ENCODE measurements around the gene AAMP.

The AAMP gene

GRCh38 chr2:218293715-218294429, 23.9 kb upstream of the AAMP start:
- no peak for DNase-seq

GRCh38 chr2:218292048-218293014, 22.4 kb upstream of the AAMP start, which contains the start of gene TMBIM1:
Gene TMBIM1, minus strand, starts transcription at chr2:218292503. Its CDS starts 10,362 bp downstream, at chr2:218282141.
- DNase-seq, result no peak

GRCh38 chr2:218291318-218292047, 21.5 kb upstream of the AAMP start:
- no peak for DNase-seq

GRCh38 chr2:218290316-218291261, 20.7 kb upstream of the AAMP start:
- DNase-seq, result no peak

GRCh38 chr2:218289639-218290315, 19.8 kb upstream of the AAMP start:
- no peak for DNase-seq

- DNase-seq, result no peak
Measured at GRCh38 chr2:218286570-218287459, 16.9 kb upstream of the AAMP start.

GRCh38 chr2:218285604-218286003, 15.7 kb upstream of the AAMP start:
- DNase-seq, result no peak

GRCh38 chr2:218284106-218284811, 14.3 kb upstream of the AAMP start:
- no peak for DNase-seq

GRCh38 chr2:218282173-218282991, 12.4 kb upstream of the AAMP start:
- DNase-seq, result no peak

GRCh38 chr2:218281449-218281848, 11.5 kb upstream of the AAMP start:
- DNase-seq, result no peak

GRCh38 chr2:218280260-218280870, 10.4 kb upstream of the AAMP start:
- no peak for DNase-seq

- no peak for DNase-seq
Measured at GRCh38 chr2:218278531-218279360, 8.8 kb upstream of the AAMP start.

GRCh38 chr2:218277921-218278320, 8.0 kb upstream of the AAMP start:
- no peak for DNase-seq

- DNase-seq, result no peak
Measured at GRCh38 chr2:218276986-218277755, 7.2 kb upstream of the AAMP start.

GRCh38 chr2:218275371-218276072, 5.6 kb upstream of the AAMP start:
- DNase-seq, result no peak

- no peak for DNase-seq
Measured at GRCh38 chr2:218274586-218274985, 4.6 kb upstream of the AAMP start.
